Measurements from ENCODE around the gene GOT1. TPM values are rescaled to one million over a fixed set of nuclear protein-coding genes. Genes with fewer than 3 reads are reported as not detected.

Gene GOT1
- total and polyA plus RNA-seq, 10 of the 15 experiments (the other 5 are each of a cell fraction or from before 2014, with no cell fraction given), result 32.5 to 67.5 (median 50.3) TPM

- SMC1A ChIA-PET (ENCODE audit: uncharacterized antibody, unreplicated experiment), result interaction anchor here (1.8 kb wide), 1 partner anchor 24 kb away, joined by 4 read pairs; no protein-coding TSS in a partner anchor
- ATAC-seq, result no peak
- RAD21 ChIA-PET (ENCODE audit: unreplicated experiment), result no interaction called here
- CTCF ChIA-PET, result interaction anchor here (1.0 kb wide), 1 partner anchor 19 kb away, joined by 3 read pairs; no protein-coding TSS in a partner anchor
- Histone ChIP-seq H3K4me2 (ENCODE audit: control insufficient read depth, insufficient read depth) (no peak overlapping the region), H2AFZ (ENCODE audit: control insufficient read depth, low read depth, low read length) (no peak overlapping the region), H4K20me1 (ENCODE audit: control insufficient read depth, insufficient read depth) (no peaks in the 10 kb centered on the region), H3K27ac (ENCODE audit: control insufficient read depth, insufficient read depth) (no peak overlapping the region), H3K79me2 (ENCODE audit: control insufficient read depth, insufficient read depth, low read length) (no peaks in the 10 kb centered on the region), H3K9ac (ENCODE audit: control insufficient read depth, insufficient read depth, low read length) (no peak overlapping the region), H3K9me3 (replicated peaks; ENCODE audit: control insufficient read depth, insufficient read depth, low read length) (no peaks in the 10 kb centered on the region), H3K27me3 (replicated peaks in 1 of 2; ENCODE audit: control insufficient read depth in 2 of 2, insufficient read depth in 2 of 2, low read length in 1 of 2) (no peaks in the 10 kb centered on the region), H3K4me3 (no peak overlapping the region), H3K36me3 (ENCODE audit: control insufficient read depth in 2 of 2, insufficient read depth in 2 of 2, low read length in 1 of 2) (peaks cover 0 to 3% of the 10 kb centered on the region in 2 experiments; a peak in 1 of 4 replicates), H3K4me1 (ENCODE audit: control insufficient read depth, insufficient read depth, low read length) (no peaks in the 10 kb centered on the region)
- no peak for FAIRE-seq
- TF ChIP-seq POU2F2 (IDR thresholded peaks at IDR 0.05; ENCODE audit: borderline replicate concordance, low read depth, low read length), result no peak
- TF ChIP-seq MYC (IDR thresholded peaks at IDR 0.05; ENCODE audit: insufficient read depth, insufficient read length, insufficient replicate concordance, low read length, severe bottlenecking), result no peak
- TF ChIP-seq PRDM15 (CRISPR knock-in tag; IDR thresholded peaks at IDR 0.05), result no peak
- intact Hi-C loops (cut with micrococcal nuclease; ENCODE audit: unreplicated experiment), result no loop called here
- no TSS peak for BruUV-seq (replicated peaks)
- in situ Hi-C loops (cut with MboI), result no loop called here
- DNase-seq (ENCODE audit: low read depth, low spot score), result no peak
- POLR2A ChIA-PET, result no interaction called here
- 18% methylated on average over 1 of the region's 1 CpG for WGBS (ENCODE audit: insufficient coverage, insufficient replicate concordance, low lambda C conversion rate, missing lambda C conversion rate)
These were observed 18.3 kb downstream of the GOT1 start for GRCh38 chr10:99412099-99412498.

All from GM12878 (cell line).